ENCODE data around the gene SLK.

SLK gene

DNA sequence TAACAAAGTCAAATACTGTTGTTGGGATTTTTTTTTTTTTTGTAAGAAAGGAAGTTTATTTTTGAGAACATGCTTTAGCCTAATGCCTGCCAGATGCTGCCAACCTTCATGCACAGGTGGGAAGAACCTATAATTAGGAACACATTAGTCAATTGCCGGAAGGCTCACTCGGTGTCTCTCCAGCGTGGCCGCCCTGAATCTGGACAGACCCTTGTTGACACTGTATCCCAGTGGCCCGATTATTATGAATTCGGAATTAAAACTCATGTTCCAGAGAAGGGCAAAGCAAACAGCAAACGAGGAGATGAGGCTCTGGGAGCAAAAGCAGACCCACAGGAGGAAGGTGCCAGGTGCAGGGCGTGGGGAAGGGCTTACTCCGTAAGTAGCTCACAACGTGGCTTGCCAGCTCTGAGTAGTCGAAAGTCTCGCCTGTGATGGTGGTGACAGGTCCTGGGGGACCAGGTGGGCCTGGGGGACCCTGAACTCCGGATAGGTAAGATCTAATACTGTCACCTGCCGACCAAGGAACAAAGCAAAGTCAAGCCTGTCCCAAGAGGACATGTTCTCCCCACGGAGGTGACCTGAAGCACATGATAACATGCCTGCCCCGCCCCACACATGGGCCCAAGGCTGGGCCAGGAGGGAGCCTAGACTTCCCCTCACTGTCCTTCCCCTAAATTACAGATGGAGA, 70.5 kb downstream of the SLK start:
- TF ChIP-seq, protein P1, sequence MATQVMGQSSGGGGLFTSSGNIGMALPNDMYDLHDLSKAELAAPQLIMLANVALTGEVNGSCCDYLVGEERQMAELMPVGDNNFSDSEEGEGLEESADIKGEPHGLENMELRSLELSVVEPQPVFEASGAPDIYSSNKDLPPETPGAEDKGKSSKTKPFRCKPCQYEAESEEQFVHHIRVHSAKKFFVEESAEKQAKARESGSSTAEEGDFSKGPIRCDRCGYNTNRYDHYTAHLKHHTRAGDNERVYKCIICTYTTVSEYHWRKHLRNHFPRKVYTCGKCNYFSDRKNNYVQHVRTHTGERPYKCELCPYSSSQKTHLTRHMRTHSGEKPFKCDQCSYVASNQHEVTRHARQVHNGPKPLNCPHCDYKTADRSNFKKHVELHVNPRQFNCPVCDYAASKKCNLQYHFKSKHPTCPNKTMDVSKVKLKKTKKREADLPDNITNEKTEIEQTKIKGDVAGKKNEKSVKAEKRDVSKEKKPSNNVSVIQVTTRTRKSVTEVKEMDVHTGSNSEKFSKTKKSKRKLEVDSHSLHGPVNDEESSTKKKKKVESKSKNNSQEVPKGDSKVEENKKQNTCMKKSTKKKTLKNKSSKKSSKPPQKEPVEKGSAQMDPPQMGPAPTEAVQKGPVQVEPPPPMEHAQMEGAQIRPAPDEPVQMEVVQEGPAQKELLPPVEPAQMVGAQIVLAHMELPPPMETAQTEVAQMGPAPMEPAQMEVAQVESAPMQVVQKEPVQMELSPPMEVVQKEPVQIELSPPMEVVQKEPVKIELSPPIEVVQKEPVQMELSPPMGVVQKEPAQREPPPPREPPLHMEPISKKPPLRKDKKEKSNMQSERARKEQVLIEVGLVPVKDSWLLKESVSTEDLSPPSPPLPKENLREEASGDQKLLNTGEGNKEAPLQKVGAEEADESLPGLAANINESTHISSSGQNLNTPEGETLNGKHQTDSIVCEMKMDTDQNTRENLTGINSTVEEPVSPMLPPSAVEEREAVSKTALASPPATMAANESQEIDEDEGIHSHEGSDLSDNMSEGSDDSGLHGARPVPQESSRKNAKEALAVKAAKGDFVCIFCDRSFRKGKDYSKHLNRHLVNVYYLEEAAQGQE (IDR thresholded peaks at IDR 0.05; ENCODE audit: insufficient read depth in 1 of 2, low read depth in 2 of 2, low read length in 2 of 2), result no peak
- TF ChIP-seq FOXP2 (optimal IDR thresholded peaks at IDR 0.05; ENCODE audit: borderline replicate concordance, extremely low read depth, extremely low read length, insufficient read depth) (no peak), TAF1 (IDR thresholded peaks at IDR 0.05; ENCODE audit: borderline replicate concordance, insufficient read depth, low read length) (no peak), SIN3A (IDR thresholded peaks at IDR 0.05; ENCODE audit: borderline replicate concordance, insufficient read depth, low read length) (no peak), POLR2AphosphoS5 (IDR thresholded peaks at IDR 0.05; ENCODE audit: low read depth, low read length) (no peak)

DNA sequence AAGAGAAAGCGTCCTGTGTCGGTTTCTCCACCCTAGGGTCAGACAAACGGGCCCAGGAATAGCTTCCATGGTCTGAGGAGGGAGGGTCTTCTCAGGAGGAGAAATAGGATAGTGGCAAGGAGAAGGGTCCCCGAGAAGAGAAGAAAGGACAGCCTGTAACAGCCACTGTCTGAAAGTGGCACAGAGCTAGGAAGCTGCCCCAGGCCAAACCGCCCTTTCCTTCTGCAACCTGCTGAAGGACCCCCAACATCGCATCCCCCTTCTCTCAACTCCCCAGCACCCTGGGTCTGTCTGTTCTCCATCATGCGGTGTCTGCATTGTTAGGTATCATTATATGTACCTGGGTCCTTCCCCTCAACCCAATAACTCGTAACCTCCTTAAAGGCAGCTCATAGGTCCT, 71.6 kb downstream of the SLK start:
- no peak for TF ChIP-seq POLR2AphosphoS5 (IDR thresholded peaks at IDR 0.05; ENCODE audit: low read depth, low read length)
- TF ChIP-seq, protein P1 (IDR thresholded peaks at IDR 0.05; ENCODE audit: insufficient read depth in 1 of 2, low read depth in 2 of 2, low read length in 2 of 2), result no peak
- TF ChIP-seq SIN3A (IDR thresholded peaks at IDR 0.05; ENCODE audit: borderline replicate concordance, insufficient read depth, low read length), result no peak
- TF ChIP-seq TAF1 (IDR thresholded peaks at IDR 0.05; ENCODE audit: borderline replicate concordance, insufficient read depth, low read length), result no peak
- TF ChIP-seq FOXP2 (optimal IDR thresholded peaks at IDR 0.05; ENCODE audit: borderline replicate concordance, extremely low read depth, extremely low read length, insufficient read depth), result no peak

DNA sequence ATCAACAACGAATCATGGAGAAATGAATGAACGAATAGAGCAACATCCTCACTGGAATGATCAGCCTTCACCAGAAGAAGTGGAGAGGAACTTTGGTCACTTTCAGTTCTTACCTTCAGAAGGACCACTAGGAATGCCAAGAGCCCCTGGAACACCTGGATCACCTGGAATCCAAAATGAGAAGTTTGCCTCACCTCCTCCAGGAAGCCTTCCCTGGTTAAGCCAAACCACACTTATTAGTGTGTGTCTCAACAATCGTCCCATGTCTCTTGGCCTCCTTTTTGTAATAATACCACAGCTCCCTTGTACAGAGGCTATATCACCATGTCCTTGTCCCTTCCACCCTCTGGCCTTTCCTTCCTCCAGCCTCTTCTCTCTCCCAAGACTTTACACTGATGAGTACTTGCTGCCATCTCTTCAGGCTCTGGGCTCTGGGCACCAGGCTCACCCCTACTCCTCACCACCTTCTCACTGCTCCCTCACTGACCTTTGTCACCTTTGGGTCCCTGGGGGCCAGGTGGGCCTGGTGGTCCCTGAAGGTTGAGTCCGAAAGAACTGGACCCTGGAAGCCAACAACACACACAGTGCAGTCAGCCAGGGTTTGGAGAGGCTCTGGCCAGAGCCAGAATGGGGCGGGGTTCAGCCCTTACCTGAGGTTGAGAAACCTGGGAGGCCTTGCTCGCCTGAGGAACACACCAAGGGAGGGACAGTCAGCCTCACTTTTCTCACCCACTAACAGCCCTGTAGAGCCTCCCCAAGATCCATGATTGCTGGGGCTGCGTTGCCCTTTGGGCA, 72.2 kb downstream of the SLK start:
- TF ChIP-seq FOXP2 (optimal IDR thresholded peaks at IDR 0.05; ENCODE audit: borderline replicate concordance, extremely low read depth, extremely low read length, insufficient read depth), result no peak
- no peak for TF ChIP-seq SIN3A (IDR thresholded peaks at IDR 0.05; ENCODE audit: borderline replicate concordance, insufficient read depth, low read length)
- no peak for TF ChIP-seq POLR2AphosphoS5 (IDR thresholded peaks at IDR 0.05; ENCODE audit: low read depth, low read length)
- TF ChIP-seq TAF1 (IDR thresholded peaks at IDR 0.05; ENCODE audit: borderline replicate concordance, insufficient read depth, low read length), result no peak
- TF ChIP-seq, protein P1 (IDR thresholded peaks at IDR 0.05; ENCODE audit: insufficient read depth in 1 of 2, low read depth in 2 of 2, low read length in 2 of 2), result no peak

DNA sequence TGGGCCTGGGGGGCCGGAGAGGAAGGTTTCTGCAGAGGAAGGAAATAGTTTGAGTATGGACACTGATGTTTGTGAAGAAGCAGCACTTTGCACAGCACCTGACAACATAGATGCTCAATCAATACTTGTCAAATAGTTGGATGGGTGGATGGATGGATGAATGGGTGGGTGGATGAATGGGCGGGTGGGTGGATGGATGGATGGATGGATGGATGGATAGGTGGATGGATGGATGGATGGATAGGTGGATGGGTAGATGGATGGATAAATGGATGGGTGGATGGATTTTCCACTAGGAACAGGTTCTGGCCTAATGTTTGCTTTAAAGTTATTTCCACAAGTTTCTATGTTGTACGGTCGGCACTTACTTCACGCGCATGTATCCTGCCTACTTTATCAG, 73.4 kb downstream of the SLK start:
- no peak for TF ChIP-seq POLR2AphosphoS5 (IDR thresholded peaks at IDR 0.05; ENCODE audit: low read depth, low read length)
- TF ChIP-seq SIN3A (IDR thresholded peaks at IDR 0.05; ENCODE audit: borderline replicate concordance, insufficient read depth, low read length), result no peak
- TF ChIP-seq, protein P1 (IDR thresholded peaks at IDR 0.05; ENCODE audit: insufficient read depth in 1 of 2, low read depth in 2 of 2, low read length in 2 of 2), result no peak
- TF ChIP-seq FOXP2 (optimal IDR thresholded peaks at IDR 0.05; ENCODE audit: borderline replicate concordance, extremely low read depth, extremely low read length, insufficient read depth), result no peak
- no peak for TF ChIP-seq TAF1 (IDR thresholded peaks at IDR 0.05; ENCODE audit: borderline replicate concordance, insufficient read depth, low read length)

All from PFSK-1 (cell line).